Transverse colon (tissue), 3 donors: Measurements from ENCODE around the gene EBF3.

Experiments used
- EP300 ChIP-seq: sonication (generic); formaldehyde crosslinking; IDR thresholded peaks from one replicate; pipeline ENCODE4 v1.6.1; 2017; ENCODE audit warnings: antibody characterized with exemption, low read depth
- POLR2A ChIP-seq: fragments of 450-650 bp; IDR thresholded peaks from one replicate; pipeline ENCODE4 v1.6.1; 2016; ENCODE audit warnings: antibody characterized with exemption, mild to moderate bottlenecking, moderate library complexity
- TF ChIP-seq, protein P1 (sequence below), 5 experiments: fragments of 200-600 bp in 3 of 5; fragments of 450-650 bp in 2 of 5; sonication (generic) in 3 of 5; IDR thresholded peaks; 1 replicate in 2 of 5; 2 replicates in 3 of 5; pipeline ENCODE4 v1.5.1; 2016 to 2017; ENCODE audit warnings: antibody characterized with exemption in 5 of 5, inconsistent platforms in 3 of 5, mild to moderate bottlenecking in 2 of 5, moderate library complexity in 1 of 5

DNA sequence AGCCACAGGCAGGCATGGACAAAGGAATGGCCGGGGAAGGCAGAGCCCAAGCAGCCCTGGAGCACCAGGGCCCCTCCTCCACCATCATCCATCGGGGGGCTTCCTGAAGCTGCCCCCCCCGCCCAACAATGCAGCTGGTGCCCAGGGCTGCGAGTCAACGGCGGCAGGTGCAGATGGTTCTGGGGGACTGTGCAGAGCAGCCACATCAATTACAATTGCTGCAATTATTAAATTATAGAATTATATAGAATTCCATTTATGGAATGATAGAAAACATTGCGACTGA lies 28.3 kb downstream of the EBF3 start:
- TF ChIP-seq, protein P1, sequence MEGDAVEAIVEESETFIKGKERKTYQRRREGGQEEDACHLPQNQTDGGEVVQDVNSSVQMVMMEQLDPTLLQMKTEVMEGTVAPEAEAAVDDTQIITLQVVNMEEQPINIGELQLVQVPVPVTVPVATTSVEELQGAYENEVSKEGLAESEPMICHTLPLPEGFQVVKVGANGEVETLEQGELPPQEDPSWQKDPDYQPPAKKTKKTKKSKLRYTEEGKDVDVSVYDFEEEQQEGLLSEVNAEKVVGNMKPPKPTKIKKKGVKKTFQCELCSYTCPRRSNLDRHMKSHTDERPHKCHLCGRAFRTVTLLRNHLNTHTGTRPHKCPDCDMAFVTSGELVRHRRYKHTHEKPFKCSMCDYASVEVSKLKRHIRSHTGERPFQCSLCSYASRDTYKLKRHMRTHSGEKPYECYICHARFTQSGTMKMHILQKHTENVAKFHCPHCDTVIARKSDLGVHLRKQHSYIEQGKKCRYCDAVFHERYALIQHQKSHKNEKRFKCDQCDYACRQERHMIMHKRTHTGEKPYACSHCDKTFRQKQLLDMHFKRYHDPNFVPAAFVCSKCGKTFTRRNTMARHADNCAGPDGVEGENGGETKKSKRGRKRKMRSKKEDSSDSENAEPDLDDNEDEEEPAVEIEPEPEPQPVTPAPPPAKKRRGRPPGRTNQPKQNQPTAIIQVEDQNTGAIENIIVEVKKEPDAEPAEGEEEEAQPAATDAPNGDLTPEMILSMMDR (IDR thresholded peaks at IDR 0.05) = no peak
- TF ChIP-seq POLR2A (no peak), EP300 (no peak)
